Ureter (tissue), 1 donor: Measurements from ENCODE around the gene SPACA1. TPM values are rescaled to one million over a fixed set of nuclear protein-coding genes. Genes with fewer than 3 reads are reported as not detected.
"Not testable (repeated sequence)": the region's sequence is repeated elsewhere in the genome, so short reads cannot be mapped to it uniquely, and the experiment has no call there.

Experiments
- DNase-seq: peaks from one replicate; pipeline ENCODE4 v3.0.0-alpha.2; 2020; ENCODE audit warnings: low spot score
- total RNA-seq: library from RNA; stranded (reverse); gene quantifications from one replicate; pipeline ENCODE4 v1.2.4, GENCODE V29; 2023
- donor health status: DM: yes; HTN: yes; CAD: no.

SPACA1 gene
- not detected for total RNA-seq

GRCh38 chr6:88047510-88048150, at the start of gene SPACA1:
Gene SPACA1 (plus strand): TSS chr6:88047841. CDS start chr6:88047906, 65 bp downstream.
- DNase-seq: no peak

GRCh38 chr6:88000713-88001112, 46.9 kb upstream of the SPACA1 start:
- DNase-seq: no peak

GRCh38 chr6:88001279-88001678, 46.4 kb upstream of the SPACA1 start:
- DNase-seq: not testable (repeated sequence)

DNA sequence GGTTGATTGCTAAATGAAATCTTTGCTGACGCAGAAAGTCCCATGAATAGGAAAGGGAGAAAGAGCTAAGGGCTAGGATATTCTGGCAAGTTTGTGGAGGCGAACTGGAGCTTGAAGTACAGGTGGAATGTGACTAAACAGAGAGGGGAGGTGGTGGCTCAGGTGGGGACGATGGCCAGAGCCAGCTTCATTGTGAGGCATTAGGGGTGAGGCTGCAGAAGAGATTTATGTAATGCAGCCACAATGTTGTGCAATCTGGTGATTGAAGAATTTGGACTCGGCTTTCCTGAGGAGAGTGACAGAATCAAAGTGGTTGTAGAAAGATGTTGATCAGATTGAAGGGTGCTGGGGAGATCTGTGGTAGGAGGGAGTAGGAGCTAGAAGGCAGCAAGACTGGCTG, 42.9 kb upstream of the SPACA1 start:
- DNase-seq: no peak

GRCh38 chr6:88006557-88006956, 41.1 kb upstream of the SPACA1 start:
- no peak for DNase-seq

DNA sequence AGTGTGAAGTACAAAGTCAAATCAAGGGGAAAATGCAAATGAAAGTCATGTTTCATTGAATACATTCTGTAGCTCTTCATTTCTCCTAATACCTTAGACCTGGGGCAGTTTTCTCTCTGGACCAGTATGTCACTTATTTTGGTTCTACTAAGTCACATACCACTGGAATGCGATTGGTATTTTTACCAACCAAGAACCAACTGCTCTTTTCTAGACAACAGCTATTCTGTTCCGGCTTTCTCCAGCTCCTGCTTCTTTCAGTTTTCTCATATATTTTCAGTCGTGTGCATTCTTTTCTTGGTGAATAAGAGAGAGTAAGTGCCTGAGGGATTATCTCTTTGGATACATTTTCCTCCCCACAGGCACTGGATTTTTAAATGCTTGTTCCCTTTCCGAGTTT, 39.2 kb upstream of the SPACA1 start:
- no peak for DNase-seq

GRCh38 chr6:88008831-88009231, 38.8 kb upstream of the SPACA1 start:
- DNase-seq: no peak

DNA sequence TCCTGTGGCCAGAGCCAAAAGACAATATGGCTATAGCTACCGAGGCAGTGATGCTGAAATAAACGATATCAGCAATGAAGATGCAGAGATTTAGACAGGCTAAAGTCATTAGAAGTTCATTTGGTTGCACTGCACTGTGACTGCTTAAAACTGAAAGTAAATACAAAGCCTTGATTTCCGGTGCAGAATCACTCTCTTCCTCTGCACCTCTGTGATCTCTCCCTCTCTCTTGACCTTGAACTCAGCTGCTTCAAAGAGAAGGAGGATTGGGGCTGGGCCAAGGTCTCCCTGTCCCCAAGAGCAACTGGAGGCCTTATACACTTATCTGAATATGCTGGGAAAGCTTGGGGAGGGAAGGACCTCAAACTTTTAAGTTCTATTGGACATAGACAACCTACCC, 34.6 kb upstream of the SPACA1 start:
- no peak for DNase-seq

GRCh38 chr6:88013554-88013953, 34.1 kb upstream of the SPACA1 start:
- no peak for DNase-seq

GRCh38 chr6:88020439-88020838, 27.2 kb upstream of the SPACA1 start:
- DNase-seq: no peak

DNA sequence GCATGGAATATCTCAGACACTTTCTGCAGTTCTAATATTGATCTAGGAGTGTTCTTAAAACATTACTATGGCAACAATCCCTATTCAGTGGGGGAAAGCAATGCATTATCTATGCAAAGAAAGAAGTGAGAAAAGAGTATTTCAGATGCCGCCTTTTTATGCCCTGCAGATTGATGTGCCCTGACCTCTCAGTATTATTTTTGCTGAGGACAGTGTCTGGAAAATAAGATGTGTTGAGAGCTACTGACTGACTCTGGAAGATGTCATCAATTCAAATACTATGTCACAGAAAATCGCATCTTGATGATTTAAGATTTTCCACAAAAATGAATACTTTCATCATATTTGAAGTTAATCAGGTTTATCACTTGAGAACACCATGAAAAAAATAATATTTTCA, 22.9 kb upstream of the SPACA1 start:
- DNase-seq: no peak

- DNase-seq: no peak
These were observed 16.1 kb upstream of the SPACA1 start for GRCh38 chr6:88031550-88031949.

DNA sequence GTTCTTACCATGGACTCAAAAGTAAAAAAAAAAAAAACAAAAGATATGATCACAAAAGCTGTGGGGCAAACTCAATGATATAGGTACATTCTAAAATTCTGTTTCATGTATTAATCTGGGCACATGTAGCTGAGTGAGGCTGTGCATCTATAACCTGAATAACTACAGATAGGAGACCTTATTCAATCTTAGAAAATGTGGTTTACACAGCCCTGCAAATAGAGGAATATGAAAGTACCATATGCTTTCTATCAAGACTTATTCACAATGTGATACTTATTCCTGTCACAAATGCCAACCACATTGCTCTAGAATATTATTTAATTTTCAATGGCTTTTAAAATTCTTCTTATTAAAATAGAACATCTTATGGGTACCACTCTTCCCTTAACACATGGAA, 3.1 kb upstream of the SPACA1 start:
- no peak for DNase-seq

DNA sequence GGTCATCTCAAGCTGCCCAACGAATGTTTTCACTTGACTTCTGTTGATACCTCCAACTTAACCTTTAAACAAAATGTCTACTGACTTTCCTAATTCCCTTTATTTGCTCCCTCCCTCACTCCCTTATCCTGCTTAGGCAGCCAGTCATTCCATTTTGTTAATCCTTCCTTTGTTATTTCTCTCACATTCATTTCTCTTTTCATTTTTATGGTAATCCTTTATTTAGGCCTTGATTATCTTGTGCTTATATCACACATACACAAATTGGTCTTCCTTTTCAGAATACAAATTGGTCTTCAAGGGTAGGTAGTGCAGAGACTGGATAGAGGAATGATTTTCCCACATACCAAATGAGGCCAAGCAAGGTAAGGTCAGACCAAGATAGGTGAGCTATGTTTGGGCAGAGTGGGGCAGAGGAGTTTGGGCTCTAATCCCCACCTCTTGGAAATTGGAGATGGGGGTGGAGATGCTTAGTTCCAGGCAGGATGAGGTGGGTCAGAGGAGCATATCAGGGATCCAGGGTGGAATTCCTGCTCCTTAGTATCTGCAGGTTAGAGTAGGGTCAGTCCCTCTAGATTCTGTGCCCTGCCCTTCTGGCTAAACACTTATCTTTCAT, 2.0 kb upstream of the SPACA1 start:
- DNase-seq: no peak

DNA sequence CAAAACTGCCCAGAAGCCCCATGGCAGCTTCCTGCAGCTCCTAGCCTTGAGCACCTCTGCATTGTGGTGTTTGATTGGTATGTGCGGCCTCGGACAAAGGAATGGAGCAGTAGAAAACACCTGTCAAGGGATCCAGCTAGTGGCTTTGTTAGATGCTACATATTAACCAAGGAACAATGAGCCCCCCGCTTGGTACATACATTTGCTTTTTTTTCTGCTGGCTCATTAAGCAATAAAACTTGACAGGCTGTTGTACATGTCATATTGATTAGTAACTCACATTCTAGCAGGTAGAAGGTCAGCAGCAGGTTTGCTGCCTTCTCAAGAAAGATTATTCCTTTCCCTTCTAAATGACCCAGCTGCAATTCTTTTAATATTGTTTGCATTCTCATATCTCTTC, 937 bp downstream of the SPACA1 start:
- DNase-seq: no peak

- DNase-seq: no peak
These were observed 2.6 kb downstream of the SPACA1 start for GRCh38 chr6:88050140-88050818.

DNA sequence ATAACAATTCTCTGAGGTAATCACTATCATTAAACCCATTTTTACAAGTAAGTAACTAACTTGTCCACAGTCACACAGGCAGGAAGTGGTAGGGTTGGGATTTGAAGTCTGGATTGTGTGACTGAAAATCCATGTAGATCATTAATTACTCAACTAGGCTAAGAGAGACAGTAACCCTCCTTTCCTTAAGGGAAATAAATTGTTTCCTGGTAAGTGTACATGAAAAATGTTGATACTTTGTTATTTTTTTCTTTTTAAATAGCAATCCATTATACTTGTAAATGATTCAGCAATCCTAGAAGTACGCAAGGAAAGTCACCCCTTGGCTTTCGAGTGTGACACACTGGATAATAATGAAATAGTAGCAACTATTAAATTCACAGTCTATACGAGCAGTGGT, 11.6 kb downstream of the SPACA1 start:
- no peak for DNase-seq

- no peak for DNase-seq
These were observed 14.7 kb downstream of the SPACA1 start for GRCh38 chr6:88062376-88062775.

- no peak for DNase-seq
These were observed 24.8 kb downstream of the SPACA1 start for GRCh38 chr6:88072462-88072861.

GRCh38 chr6:88074791-88075190, 27.1 kb downstream of the SPACA1 start:
- DNase-seq: no peak

- DNase-seq: no peak
These were observed 29.7 kb downstream of the SPACA1 start for GRCh38 chr6:88077305-88077704.

DNA sequence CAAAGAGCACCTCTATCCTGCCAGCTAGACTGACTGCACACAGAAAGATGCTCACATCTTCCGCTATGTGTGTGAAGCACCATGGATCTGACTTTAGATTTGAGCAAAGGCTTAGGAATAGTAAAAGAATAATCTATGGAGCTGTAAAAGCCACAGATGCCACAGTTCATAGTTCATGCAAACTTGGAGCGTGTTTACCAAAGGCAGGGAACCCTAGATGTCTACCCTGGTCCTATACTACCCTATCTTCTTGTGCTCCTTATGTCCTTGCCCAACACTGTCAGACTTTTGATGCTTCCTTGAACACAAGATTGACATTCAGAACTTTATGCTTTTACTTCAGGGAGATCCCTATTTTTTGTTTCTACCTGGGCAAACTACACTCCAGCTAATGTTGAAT, 39.2 kb downstream of the SPACA1 start:
- DNase-seq: no peak

DNA sequence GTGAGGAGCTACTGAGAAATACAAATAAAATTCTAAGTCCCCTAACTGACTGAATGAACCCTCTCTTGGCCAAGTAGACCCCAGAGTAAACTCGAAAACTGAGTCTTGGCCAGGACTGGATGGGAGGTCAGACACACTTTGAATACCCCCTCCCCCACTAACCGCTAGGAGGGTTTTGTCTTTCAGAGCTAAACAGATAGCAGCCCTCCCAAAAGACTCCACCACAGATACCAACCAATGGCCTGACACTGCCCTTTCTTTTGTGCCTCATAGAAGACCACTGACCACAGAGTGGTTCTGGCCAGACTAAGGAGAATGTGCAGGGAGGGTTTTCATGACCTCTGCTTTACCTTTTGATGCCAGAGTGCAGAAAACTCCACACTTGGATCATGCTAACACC, 42.1 kb downstream of the SPACA1 start:
- DNase-seq: no peak
